Mononuclear cell (primary cell): Measurements from ENCODE around the gene SREBF1. TPM values are rescaled to one million over a fixed set of nuclear protein-coding genes. Genes with fewer than 3 reads are reported as not detected.

Experiments
- H3K27me3 ChIP-seq: 2 replicates; pipeline ENCODE4 v1.6.0; 2011; ENCODE audit warnings: low read length, control low read depth; ENCODE audit not compliant: insufficient read depth
- H3K4me1 ChIP-seq: 2 replicates; pipeline ENCODE4 v1.5.1; 2011; ENCODE audit warnings: mild to moderate bottlenecking, low read length, control low read depth; ENCODE audit not compliant: insufficient read depth
- H3K4me3 ChIP-seq: 2 replicates; pipeline ENCODE4 v1.5.1; 2011; ENCODE audit warnings: mild to moderate bottlenecking, low read length, moderate library complexity
- H3K9me3 ChIP-seq: 2 replicates; pipeline ENCODE4 v1.5.1; 2011; ENCODE audit warnings: low read depth, mild to moderate bottlenecking, control low read depth, low read length
- total RNA-seq: library from RNA; depleted of rRNA; stranded (reverse); fragments of >200 nt; gene quantifications from one replicate; pipeline ENCODE4 v1.2.3, GENCODE V29; 2012

The SREBF1 gene
- total RNA-seq, 1 donor = 61.9 TPM

DNA sequence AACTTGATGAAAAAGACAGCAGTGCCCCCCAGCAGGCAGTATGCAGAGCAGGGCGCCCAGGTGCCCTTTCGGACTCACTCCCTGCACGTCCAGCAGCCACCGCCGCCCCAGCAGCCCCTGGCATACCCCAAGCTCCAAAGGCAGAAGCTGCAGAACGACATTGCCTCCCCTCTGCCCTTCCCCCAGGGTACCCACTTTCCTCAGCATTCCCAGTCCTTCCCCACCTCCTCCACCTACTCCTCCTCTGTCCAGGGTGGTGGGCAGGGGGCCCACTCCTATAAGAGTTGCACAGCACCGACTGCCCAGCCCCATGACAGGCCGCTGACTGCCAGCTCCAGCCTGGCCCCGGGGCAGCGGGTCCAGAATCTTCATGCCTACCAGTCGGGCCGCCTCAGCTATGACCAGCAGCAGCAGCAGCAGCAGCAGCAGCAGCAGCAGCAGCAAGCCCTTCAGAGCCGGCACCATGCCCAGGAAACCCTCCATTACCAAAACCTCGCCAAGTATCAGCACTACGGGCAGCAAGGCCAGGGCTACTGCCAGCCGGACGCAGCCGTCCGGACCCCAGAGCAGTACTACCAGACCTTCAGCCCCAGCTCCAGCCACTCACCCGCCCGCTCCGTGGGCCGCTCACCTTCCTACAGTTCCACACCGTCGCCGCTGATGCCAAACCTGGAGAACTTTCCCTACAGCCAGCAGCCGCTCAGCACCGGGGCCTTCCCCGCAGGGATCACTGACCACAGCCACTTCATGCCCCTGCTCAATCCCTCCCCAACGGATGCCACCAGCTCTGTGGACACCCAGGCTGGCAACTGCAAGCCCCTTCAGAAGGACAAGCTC, 43.2 kb downstream of the SREBF1 start:
- Histone ChIP-seq H3K9me3 (no peaks in the 10 kb centered on the region), H3K4me1 (peaks cover 18% of the 10 kb centered on the region), H3K4me3 (no peak overlapping the region), H3K27me3 (no peaks in the 10 kb centered on the region)

DNA sequence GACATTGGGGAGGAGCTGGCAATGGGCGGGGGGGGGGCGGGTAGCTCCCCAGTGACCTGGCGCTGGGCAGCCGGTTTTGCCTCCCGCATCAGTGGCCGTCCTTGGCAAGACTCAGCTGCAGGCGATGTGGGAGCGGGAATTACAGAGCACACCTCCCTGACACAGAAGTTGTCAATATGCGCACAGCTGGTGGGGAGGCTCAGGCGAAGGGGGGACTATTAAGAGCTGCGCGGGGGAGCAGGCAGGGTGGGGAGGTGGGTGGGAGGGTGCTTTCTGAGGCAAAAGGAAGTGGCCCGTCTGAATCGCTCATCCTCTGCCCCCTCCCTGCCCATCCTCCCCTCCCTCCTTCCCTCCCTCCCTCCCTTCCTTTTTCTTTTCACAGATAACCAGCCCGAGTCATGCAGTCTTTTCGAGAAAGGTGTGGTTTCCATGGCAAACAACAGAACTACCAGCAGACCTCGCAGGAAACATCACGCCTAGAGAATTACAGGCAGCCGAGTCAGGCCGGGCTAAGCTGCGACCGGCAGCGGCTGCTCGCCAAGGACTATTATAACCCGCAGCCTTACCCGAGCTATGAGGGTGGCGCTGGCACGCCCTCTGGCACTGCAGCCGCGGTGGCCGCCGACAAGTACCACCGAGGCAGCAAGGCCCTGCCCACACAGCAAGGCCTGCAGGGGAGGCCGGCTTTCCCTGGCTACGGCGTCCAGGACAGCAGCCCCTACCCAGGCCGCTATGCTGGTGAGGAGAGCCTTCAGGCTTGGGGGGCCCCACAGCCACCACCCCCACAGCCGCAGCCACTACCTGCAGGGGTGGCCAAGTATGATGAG, 44.0 kb downstream of the SREBF1 start:
- no peaks in the 10 kb centered on the region for H3K9me3 ChIP-seq
- H3K4me1 ChIP-seq = peaks cover 18% of the 10 kb centered on the region
- no peaks in the 10 kb centered on the region for H3K27me3 ChIP-seq
- no peak overlapping the region for H3K4me3 ChIP-seq

DNA sequence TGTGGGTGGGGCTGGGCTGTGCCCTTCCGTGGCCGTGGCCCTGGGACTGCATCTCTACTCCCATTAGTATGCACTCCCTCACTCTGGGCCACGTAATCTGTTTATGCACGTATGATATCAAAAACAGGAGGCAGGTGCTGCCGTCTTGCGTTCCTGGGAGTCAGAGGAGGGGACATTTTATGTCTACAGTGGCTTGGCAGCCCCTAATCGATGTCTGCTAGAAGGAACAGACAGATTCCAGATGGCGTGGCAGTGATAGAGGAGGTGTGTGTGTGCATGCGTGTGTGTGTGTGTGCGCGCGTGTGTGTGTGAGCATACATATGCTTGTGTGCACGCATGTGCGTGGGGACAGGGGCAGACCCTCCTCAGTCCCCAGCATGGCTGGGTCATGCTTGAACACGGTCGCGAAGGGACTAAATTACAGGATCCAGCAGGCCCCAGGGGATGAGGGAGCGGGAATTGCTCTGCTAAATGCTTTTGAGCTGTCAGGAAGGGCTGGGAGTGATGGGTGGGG, 44.7 kb downstream of the SREBF1 start:
- H3K9me3 ChIP-seq = no peaks in the 10 kb centered on the region
- H3K4me3 ChIP-seq = no peak overlapping the region
- H3K27me3 ChIP-seq = no peaks in the 10 kb centered on the region
- H3K4me1 ChIP-seq = peaks cover 18% of the 10 kb centered on the region

DNA sequence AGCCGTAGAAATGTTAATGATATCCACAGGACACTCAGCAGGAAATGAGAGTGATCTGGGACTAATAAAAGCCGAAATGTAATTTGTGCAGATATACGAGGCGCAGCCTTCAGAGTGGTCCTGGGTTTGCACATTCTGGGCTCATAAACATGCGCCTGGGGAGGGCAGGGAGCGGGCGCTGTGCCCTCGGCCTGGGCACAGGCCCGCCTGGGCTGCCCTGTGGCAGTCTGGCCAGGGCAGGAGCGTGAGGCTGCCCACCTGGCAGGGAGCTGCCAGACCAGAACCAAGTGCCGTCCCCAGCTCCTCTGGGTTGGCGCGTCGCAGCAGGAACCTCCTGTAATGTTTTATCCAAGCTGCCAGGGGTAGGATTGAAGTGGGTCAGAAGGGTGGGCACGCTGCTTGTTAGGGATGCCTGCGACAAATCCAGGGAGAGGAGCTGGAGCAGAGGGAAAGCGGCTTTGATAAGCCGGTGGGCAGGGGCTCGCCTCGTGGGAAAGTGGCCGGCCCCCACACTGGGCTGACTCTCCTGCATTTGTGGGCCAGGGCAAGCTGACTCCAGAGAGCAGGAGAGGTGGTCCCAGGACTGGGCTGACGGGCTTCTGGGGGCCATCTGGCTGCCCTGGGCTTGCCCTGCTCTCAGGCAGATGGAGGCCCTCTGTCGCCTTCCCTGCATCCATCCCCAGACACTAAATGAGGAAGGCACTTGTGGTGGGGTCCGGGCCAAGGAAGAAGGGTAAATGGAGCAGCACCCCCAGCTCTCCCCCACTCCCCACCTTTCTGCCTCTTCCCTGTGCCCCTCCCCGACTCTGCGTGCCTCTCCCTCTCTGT, 45.9 kb downstream of the SREBF1 start:
- Histone ChIP-seq H3K4me3 (no peak overlapping the region), H3K4me1 (peaks cover 18% of the 10 kb centered on the region), H3K27me3 (no peaks in the 10 kb centered on the region)

DNA sequence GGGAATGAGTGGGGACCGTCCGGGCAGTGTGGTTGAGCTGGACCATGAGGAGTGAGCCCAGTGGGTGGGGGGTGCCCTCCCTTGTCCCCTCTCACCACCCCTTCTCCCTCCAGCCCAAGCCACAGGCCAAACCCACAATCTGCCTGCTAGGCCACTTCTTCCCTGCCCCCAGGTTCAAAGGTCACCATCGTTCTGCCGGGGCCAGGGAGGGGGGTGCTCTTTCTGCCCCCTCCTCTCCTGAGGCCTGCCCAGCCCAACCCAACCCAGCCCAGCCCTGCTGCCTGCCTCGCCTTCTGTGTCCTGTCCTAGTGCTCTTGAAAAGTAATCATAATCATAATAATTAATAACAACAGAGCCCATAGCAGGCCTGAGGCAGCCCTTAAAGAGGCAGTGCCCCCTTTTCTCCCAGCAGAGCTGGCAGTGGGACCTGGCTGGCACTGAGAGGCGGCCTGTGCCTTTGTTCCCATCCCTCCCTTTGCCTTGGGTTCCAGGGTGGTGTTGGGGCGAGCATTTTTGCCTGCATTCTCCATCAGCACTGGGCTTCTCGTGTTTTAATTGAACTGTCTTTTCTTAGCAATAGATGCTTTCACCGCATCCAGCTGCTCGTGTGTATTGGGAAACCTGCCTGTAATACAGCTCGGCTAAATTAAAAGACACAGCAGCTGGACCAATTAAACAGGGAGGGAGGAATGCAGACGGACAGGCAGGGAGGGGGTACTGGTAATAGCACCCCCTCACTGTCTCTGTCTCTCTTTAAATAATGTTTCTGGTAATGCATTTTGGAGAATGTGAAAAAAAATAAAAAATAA, 46.8 kb downstream of the SREBF1 start:
- H3K9me3 ChIP-seq = no peaks in the 10 kb centered on the region
- H3K4me1 ChIP-seq = peaks cover 18% of the 10 kb centered on the region
- H3K27me3 ChIP-seq = no peaks in the 10 kb centered on the region
- H3K4me3 ChIP-seq = no peak overlapping the region

More for the DNA sequence above, 45.9 kb downstream of the SREBF1 start:
- no peaks in the 10 kb centered on the region for H3K9me3 ChIP-seq

DNA sequence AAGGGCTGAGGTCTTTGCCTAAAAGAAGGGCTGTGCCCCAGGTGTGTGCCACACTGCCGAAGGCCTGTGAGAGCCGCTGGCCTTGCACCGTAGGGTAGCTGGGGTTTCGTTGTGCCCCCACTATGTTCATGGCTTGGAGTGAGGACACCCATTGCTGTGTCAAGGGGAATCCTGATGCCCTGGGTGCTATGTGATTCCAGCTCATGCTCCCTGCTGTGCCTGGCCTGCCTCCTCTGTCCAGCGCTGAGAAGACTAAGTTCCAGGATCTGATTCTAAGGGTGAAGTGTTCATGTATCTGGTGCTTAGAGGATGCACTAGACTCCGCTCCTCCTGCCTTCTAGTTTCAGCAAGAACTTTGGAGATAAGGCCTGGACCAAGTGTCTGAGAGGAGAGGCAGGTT, 47.4 kb downstream of the SREBF1 start:
- Histone ChIP-seq H3K27me3 (no peaks in the 10 kb centered on the region), H3K9me3 (no peaks in the 10 kb centered on the region), H3K4me3 (no peak overlapping the region), H3K4me1 (peaks cover 23% of the 10 kb centered on the region)

DNA sequence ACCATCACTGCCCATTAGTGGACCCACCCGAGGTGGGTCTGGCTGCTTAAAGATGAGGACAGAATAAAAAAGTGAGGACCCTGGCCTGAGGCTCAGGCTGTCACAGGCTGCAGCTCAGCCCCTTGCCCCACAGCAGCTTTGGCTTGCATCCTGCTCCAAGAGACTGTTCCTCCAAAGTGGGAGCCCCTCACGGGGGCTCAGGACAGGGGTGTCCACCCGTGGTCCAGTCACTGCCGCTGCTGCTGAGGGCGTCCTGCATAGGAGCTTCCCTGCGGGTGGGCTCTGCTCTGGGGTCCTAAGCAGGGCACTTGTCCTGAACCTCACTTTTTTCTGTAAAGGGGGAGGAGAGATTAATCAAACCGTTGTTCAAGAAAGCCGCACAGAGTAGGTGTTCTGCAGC, 47.8 kb downstream of the SREBF1 start:
- Histone ChIP-seq H3K27me3 (no peaks in the 10 kb centered on the region), H3K9me3 (no peaks in the 10 kb centered on the region), H3K4me3 (no peak overlapping the region), H3K4me1 (peaks cover 28% of the 10 kb centered on the region)

DNA sequence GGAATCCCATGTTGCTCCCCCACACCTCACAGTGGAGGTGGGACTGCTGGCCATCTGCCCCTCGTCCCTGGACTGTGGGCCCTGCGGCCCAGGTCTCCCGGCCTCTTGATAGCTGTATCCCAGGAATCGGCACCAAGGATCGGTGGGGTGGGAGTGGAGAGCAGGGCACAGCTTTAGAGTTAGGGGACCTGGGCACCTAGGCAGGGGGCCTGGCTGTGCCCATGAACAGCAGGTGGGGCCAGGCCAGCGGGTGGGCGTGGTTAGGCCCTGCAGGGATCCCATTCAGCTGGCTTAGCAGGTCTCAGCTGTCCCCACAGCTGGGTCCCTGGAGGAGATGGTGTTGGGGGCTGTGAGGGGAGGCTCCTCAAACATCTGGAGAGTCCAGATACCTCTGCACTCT, 49.2 kb downstream of the SREBF1 start:
- H3K4me1 ChIP-seq = peaks cover 30% of the 10 kb centered on the region
- H3K4me3 ChIP-seq = no peak overlapping the region
- peaks cover 3% of the 10 kb centered on the region for H3K27me3 ChIP-seq
- H3K9me3 ChIP-seq = no peaks in the 10 kb centered on the region

DNA sequence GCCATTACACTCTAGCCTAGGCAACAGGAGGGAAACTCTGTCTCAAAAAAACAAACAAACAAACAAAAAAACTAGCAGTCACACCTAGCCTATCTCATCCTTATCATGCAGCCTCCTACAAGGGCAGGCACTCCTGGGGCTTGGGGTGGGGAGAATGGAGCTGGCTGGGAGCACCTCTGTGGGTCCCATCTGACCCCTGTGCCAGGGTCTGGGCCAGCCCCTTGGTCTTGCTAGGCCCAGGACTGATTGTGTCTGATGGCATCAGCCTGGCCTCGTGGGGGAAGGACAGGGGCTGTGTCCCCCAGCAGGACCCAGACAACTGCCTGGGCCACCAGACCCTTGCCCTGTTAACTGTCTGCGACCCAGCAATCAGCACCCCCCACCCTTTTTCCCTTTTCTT, 49.8 kb downstream of the SREBF1 start:
- Histone ChIP-seq H3K9me3 (no peaks in the 10 kb centered on the region), H3K4me3 (no peak overlapping the region), H3K4me1 (peaks cover 28% of the 10 kb centered on the region)

DNA sequence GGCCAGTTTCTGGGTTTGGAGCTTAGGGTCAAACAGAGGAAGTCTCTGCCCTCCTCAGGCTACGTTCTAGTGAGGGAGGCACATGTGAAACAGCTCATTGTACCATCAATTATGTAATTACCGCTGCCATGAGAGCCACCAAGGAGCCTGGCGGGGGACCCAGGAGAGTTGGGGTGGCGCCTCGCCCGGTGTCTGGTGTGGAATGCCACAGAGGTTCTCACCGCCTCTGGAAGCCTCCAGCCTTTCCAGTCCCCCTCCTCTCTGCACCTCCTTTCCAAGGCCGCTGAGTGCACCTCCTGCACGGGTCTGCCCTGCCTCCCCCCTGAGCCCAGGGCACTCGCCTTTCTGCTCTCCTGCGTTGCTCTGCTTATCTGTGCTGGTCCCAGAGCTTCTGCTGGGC, 51.4 kb downstream of the SREBF1 start:
- Histone ChIP-seq H3K27me3 (peaks cover 16% of the 10 kb centered on the region), H3K4me3 (no peak overlapping the region), H3K4me1 (peaks cover 36% of the 10 kb centered on the region), H3K9me3 (no peaks in the 10 kb centered on the region)

More for the DNA sequence above, 49.8 kb downstream of the SREBF1 start:
- peaks cover 3% of the 10 kb centered on the region for H3K27me3 ChIP-seq

DNA sequence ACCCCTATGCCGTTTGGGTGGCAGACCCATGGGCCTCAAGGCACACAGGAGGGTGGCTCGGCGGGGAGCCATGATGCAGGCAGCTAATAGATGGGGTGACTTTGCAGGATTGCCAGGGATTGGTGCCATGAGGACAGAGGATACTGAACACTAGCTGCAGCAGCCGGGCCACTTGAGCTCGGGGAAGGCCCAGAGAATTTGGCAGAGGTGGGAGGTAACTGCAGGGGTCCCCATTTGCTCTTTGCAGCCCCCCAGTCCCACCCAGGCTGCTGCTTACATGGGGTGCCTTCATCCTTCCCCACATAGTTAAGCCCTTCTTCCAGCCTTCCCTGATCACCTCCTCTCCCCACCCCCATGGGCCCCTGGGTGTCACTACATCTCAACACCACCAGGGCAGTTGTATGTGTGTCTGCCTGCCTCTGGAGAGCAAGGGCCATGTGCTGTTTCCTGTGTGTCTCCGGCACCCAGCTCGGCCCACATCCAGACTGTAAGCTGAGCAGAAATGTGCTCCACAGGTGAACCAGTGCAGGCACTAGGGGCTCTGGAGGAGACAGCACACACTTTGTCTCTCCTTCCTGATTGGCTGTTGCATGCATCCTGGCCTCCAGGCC, 52.0 kb downstream of the SREBF1 start:
- H3K9me3 ChIP-seq = no peaks in the 10 kb centered on the region
- no peak overlapping the region for H3K4me3 ChIP-seq
- peaks cover 36% of the 10 kb centered on the region for H3K4me1 ChIP-seq
- H3K27me3 ChIP-seq = peaks cover 16% of the 10 kb centered on the region

DNA sequence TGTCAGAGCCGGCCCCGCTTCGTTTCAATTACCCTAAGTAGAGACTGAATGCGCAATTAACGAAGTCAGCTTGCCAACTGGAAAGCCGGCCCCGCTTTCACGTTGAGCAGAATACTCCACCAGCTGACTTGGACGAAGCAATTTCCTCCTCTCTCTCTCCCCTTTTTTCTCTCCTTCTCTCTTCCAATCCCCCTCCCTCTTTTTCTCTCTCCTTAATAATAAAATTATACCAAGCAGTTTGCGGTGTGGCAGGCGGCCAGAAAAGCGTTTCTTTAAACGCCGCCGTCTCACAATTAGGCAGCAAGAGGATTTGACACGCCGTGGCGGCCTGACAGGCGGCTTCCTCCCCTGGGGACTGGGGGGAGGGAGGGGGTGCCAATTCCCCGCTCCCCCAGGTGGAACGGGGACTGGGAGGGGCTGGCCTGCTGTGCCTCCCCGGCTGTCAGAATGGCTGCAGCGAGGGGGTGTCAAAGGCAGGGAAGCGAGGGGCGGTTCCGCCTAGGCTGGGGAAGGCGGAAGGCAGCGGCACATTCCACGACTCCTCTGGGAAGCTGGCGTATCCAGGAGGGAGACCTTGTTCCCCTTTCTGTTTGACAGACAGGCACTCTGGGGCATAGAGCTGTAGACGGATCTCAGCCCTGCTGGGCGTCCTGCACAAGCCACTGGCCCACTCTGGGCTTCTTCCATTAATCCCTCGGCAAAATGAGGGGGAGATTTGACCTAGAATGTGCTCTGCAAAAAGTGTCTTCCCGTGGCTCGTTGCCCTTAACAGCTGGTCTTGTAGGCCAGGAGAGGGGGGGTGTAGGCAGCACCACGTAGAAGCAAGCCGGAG, 52.7 kb downstream of the SREBF1 start:
- Histone ChIP-seq H3K4me1 (peaks cover 36% of the 10 kb centered on the region), H3K9me3 (no peaks in the 10 kb centered on the region), H3K4me3 (peak overlapping the region; percentile 30), H3K27me3 (peaks cover 16% of the 10 kb centered on the region)
